GM12891 (cell line): ENCODE measurements around the gene MED27.

Experiments used
- PAX5 ChIP-seq: IDR thresholded peaks from 2 replicates; pipeline ENCODE4 v1.6.1; 2011; ENCODE audit warnings: low read length, moderate library complexity, mild to moderate bottlenecking; ENCODE audit not compliant: insufficient read depth, severe bottlenecking
- POLR2A ChIP-seq: IDR thresholded peaks from 2 replicates; pipeline ENCODE4 v1.6.1; 2011; ENCODE audit warnings: low read depth, low read length, control low read depth
- POLR2AphosphoS5 ChIP-seq: IDR thresholded peaks from 2 replicates; pipeline ENCODE4 v1.6.1; 2011; ENCODE audit warnings: low read depth, low read length, control low read depth

GRCh38 chr9:131840220-131840619 lies 239.4 kb downstream of the MED27 start:
- TF ChIP-seq POLR2A = no peak
- no peak for TF ChIP-seq POLR2AphosphoS5
- TF ChIP-seq PAX5 = no peak
